ENCODE results near the gene POLR1A.

The POLR1A gene

GRCh38 chr2:86105252-86105968, at the start of gene POLR1A:
TSS of gene POLR1A (minus strand) at chr2:86105886. CDS start at chr2:86105776, 110 bp downstream.
- DNase-seq: peak; percentile 86

GRCh38 chr2:86150502-86150901, 44.8 kb upstream of the POLR1A start:
- DNase-seq: no peak

DNA sequence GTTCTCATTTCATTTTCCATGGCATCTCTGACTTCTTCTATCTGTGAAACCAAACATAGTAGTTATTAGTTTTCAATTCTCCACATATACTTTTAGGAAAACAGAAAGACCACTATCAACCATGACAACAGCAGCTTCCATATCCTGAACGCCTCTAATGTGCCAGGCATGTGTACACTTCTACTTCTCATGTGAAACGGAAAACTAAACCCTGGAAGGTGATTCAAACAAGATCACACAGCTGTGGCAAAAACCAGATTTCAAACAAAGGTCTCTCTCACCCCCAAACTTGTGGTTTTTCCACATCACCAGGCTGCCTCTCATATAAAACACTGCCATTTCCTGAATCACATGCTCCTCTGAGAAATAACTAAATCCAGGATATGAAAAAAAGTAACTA, 42.1 kb upstream of the POLR1A start:
- DNase-seq: no peak

DNA sequence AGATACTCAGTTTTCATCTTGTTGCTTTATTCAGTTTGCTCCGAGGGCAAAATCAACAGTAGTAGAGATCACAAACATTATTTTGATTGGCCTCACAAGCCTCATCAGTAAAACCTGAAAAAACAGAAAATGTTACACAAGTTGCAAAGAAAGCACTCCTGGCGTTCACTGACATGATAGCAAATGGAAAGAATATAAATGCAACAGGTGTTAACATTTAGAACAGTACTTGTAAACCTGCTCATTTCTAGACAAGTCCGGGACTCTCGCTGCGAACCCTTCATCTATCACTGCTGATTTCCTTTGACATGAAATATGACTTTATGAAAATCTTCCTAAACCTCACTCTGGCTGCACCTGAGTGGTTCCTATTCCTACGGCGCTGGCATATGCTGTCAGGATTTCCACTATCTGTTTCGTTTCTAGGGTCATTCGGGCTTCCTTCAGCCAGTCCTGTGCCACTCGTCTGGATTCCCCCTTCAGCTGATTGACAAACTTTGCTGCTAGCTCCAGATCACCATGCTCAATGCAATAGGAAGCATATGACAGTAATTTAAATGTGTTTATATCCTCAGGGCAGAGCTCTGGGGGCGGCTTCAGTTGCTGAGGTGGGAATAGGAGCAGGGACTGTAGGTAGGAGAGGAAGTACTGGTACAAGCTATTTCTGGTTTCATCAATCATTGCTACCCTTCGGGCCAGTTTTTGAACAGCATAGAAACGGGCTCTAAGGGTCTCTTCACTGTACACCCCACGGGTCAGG, 38.4 kb upstream of the POLR1A start:
- DNase-seq: no peak

DNA sequence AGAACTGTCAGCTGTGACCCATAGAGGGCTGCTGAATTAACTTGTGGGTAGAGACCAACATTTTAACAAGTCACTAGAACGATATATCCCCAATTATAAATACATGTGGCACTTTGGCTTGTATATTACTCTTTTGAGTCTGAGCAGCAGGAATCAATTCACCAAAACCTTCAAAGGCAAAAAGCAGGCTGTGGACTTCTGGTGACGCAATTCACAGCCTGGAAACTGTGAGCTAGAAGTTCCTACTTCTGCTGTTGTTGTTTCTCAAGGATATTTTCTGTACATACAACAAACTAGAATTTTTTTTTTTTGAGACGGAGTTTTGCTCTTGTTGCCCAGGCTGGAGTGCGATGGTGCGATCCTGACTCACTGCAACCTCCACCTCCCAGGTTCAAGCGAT, 37.6 kb upstream of the POLR1A start:
- DNase-seq: no peak

DNA sequence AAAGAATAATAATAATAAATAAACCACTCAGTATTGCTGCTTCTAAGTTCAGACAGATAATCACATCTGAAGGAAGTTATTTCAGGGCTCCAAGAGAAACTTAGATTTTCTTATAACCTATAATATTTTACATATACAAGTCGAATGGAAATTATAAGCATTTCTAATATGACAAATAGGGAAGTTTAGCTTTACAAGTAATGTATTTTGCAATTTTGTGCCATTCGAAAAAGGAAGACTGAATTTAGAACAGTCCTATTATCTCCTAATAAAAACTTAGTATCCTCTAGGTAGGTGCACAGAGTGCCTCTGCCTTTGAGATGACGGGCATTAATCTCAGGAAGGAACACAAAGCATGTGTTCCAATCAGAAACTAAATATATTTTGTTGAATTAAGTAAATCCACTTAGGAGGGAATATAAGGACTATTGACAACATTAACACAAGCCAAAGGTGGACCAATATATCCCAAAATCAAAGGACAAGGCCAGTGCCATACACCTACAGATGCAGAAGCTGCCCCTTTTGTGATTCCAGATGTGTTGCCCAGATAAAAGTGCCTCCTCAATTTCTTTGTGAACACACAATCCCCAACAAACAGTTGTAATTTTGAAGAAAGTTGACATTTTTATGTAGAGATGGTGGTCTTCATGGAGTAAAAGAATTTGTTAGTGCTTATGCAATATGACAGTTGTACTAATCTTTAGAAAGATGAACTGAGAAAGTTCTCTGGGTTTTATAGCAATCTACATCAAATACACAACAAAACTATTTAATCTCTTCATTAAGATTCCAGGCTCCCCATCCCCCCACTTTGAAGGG, 37.0 kb upstream of the POLR1A start:
- no peak for DNase-seq

- DNase-seq: no peak
Measured at GRCh38 chr2:86140969-86141392, 35.3 kb upstream of the POLR1A start.

GRCh38 chr2:86139981-86140380, 34.3 kb upstream of the POLR1A start:
- no peak for DNase-seq

DNA sequence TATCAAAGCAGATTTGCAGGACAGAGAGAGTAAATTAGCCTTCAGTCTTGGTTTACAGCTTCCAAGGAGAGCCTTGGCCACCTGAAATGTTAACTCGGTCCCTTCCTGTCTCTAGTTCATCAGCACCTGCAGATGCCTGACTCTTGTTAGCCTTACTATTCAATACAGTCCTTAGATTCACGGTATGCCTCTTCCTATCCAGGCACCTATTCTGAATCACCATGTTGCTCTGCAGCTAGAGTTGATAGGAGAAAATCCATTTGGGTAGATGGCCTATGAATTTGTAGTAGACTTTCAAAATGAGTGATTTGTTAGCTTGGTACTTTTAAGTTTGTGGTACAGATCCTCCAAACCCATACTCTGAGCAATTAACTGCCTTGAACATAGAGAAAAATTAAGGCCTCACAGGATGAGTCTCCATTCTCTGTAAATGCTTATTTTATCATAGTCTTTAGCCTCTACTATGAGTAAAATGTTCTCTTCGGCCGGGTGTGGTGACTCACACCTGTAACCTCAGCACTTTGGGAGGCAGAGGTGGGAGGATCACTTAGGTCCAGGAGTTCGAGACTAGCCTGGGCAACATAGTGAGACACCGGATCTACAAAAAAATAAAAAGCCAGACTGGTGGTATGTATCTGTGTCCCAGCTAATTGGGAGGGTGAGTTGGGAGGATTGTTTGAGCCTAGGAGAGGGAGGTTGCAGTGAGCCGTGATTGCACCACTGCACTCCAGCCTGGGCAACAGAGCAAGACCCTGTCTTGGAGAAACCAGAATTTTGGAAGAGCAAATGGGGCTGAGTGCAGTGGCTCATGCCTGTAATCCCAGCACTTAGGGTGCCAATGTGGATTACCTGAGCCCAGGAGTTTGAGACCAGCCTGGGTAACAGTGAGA, 33.3 kb upstream of the POLR1A start:
- peak; percentile 37 for DNase-seq

DNA sequence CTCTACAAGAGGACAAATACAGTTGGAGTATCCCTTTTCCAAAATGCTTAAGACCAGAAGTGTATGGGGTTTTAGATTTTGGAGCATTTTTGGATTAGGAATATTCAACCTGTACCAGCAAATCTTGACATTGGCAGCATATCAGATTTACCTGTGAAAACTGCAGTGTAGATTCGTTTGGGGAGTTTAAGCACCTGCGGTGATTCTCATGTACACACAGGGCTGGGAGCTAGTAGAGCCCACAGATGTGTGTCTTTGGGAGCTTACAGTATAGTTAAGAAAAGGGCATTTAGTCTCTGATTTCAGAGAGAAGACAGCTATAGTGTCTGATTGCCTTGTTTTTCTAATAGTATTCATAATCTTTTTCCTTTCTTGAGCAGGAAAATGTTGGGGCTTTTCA, 30.5 kb upstream of the POLR1A start:
- DNase-seq: no peak

- no peak for DNase-seq
Measured at GRCh38 chr2:86135653-86136052, 30.0 kb upstream of the POLR1A start.

DNA sequence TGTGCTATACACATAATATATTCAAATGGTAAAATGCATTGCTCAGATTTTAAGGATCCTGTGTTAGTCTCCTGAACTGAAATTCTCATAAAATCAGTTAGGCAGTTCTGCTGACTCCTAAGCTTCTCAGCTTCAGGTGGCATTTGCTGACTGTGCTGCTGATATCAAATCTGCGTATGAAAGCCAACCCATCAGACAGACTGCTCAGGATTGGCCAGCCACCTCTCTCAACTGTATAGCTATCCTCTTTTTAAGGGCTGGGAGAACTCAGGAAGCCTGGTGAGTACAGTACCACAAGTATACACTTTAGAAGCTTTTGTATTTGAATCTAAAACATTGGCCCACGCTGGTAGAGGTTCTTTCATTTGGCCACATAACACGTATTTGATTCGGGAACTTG, 29.0 kb upstream of the POLR1A start:
- DNase-seq: no peak

DNA sequence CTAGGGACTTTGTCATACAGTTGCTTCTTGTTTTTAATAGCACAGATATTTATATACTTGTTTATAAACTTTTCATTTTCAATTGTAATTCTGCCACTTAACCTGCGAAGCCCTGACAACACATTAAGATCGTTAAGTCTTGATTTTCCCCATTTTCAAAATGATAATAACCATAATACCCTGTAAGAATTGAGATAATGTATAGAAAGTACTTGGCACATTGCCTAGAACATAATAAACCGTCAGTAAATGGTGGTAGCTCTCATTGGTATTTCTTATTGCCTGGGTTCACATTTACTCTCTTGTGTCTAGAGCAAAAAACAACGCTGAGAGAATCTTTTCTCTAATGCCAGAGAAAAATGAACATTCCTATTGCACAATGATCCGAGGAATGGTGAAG, 19.0 kb upstream of the POLR1A start:
- DNase-seq: no peak

DNA sequence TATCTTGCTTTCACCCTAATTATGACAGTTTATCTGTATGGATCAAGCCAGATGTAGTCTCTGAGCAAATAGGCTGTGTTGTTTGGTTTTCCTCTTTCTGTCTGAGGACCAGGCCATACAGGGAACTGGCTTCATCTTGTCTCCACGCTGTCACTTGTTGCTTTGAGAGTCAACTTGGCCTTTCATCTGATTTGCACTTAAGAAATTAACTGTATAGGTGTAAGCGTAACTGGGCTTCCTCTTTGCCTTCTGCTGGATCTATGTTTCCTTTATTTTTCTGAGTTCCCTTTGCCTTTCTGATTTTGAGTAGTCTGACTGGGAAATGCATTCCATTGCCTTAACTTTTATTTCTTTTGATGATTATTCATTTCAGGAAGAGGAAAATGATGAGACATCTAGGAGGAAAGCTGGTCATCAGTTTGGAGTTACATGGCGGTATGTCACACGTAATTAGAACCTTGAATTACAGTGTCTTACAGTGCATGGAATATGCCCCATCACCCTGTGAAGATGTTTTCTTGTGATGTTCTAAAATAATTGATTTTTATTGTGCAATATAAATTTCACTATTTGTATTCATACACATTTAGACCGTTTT, 17.7 kb upstream of the POLR1A start:
- DNase-seq: no peak

- no peak for DNase-seq
Measured at GRCh38 chr2:86118130-86118529, 12.4 kb upstream of the POLR1A start.

GRCh38 chr2:86107031-86107430, 1.3 kb upstream of the POLR1A start:
- no peak for DNase-seq

DNA sequence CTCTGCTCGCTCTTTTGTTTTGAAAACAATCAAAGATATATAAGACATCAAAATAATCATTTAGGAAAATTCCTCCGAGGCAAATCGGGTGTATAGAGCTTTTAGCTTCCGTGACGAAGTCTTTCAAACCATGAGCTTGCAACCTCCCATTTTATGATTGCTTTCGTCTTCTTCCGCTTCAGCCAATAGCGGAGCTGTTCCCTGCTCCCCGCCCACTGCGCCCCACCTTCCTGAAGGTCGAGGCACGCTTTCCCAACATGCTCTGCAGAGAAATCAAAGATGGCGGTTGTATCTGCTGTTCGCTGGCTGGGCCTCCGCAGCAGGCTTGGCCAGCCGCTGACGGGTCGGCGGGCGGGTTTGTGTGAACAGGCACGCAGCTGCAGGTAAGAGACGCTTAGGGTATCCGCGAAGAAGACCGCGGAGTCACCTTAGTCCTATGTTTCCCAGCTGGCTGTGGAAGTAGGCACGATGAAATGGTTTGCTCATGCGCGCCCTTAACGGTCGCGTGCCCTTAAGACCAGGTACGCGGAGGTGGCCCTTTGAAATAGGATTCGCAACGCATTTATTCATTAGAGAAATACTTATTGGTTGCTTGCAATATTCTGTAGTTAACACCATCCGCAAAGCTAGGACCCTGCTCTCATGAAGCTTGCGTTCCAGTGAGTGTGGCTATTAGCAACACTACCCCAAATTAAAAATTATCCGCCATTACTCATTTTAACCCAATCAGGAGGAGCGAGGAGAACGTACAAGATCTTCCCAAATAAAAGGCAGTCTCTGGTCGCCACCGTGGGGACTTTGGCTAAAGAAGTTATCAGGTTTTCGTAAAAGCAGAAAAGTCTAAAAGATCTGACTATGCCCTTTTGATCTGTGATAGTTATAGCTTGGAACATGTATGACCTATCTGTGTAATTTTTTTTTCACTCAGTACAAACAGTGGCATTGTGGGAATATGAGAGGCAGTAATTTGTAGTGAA, 571 bp upstream of the POLR1A start, which contains the start of gene PTCD3:
Gene PTCD3 (plus strand): TSS at position 267 of the 977 bp plus-strand sequence. CDS start 13 bp downstream, at position 280.
- DNase-seq: peak; percentile 98

- no peak for DNase-seq
Measured at GRCh38 chr2:86102157-86102556, 3.5 kb downstream of the POLR1A start.

GRCh38 chr2:86097913-86098312, 7.8 kb downstream of the POLR1A start:
- DNase-seq: no peak

GRCh38 chr2:86097114-86097896, 8.4 kb downstream of the POLR1A start:
- DNase-seq: no peak

Data from activated CD4-positive, alpha-beta T cell treated with anti-CD3 and anti-CD28 coated beads for 48 hours (primary cell).